B cell (primary cell): ENCODE measurements around the gene FGF16.

Source experiments
- CTCF ChIP-seq: fragments of 200-600 bp; IDR thresholded peaks from one replicate; pipeline ENCODE4 v1.8.0; 2022; ENCODE audit warnings: antibody characterized with exemption, mild to moderate bottlenecking
- EZH2 ChIP-seq: IDR thresholded peaks from 2 replicates; pipeline ENCODE4 v1.6.1; 2012; ENCODE audit warnings: borderline replicate concordance, low read depth, mild to moderate bottlenecking, moderate library complexity, low read length; ENCODE audit not compliant: insufficient read depth, poor library complexity, severe bottlenecking

GRCh38 chrX:77415161-77415560 lies 32.0 kb upstream of the FGF16 start:
- TF ChIP-seq CTCF (no peak), EZH2 (no peak)
